IPS-NIHi7 (cell line): ENCODE measurements around the gene TLL2.

ENCODE experiments used
- DNase-seq: peaks from one replicate; pipeline ENCODE4 v3.0.0; 2012; ENCODE audit warnings: mixed read lengths; ENCODE audit errors: extremely low spot score

TLL2 gene

GRCh38 chr10:96421995-96422394 is 91.7 kb downstream of the TLL2 start:
- no peak for DNase-seq

- DNase-seq, result no peak
Observed at GRCh38 chr10:96420228-96421009, 93.3 kb downstream of the TLL2 start.

GRCh38 chr10:96419351-96419750 is 94.4 kb downstream of the TLL2 start:
- no peak for DNase-seq

GRCh38 chr10:96418582-96418981 is 95.1 kb downstream of the TLL2 start:
- no peak for DNase-seq

GRCh38 chr10:96417441-96417840 is 96.3 kb downstream of the TLL2 start:
- peak; percentile 46 for DNase-seq

- no peak for DNase-seq
Observed at GRCh38 chr10:96416643-96417042, 97.1 kb downstream of the TLL2 start.

- DNase-seq, result no peak
Observed at GRCh38 chr10:96415891-96416554, 97.7 kb downstream of the TLL2 start.

- no peak for DNase-seq
Observed at GRCh38 chr10:96415150-96415890, 98.4 kb downstream of the TLL2 start.

- DNase-seq, result no peak
Observed at GRCh38 chr10:96414303-96414702, 99.4 kb downstream of the TLL2 start.

GRCh38 chr10:96413151-96413787 is 100.5 kb downstream of the TLL2 start:
- peak; percentile 69 for DNase-seq

GRCh38 chr10:96411716-96412320 is 101.9 kb downstream of the TLL2 start:
- no peak for DNase-seq

- no peak for DNase-seq
Observed at GRCh38 chr10:96410296-96410695, 103.4 kb downstream of the TLL2 start.

GRCh38 chr10:96408201-96408600 is 105.5 kb downstream of the TLL2 start:
- no peak for DNase-seq

- no peak for DNase-seq
Observed at GRCh38 chr10:96407560-96408069, 106.1 kb downstream of the TLL2 start.

- DNase-seq, result no peak
Observed at GRCh38 chr10:96406091-96406490, 107.6 kb downstream of the TLL2 start.

- no peak for DNase-seq
Observed at GRCh38 chr10:96402417-96403305, 111.1 kb downstream of the TLL2 start.

GRCh38 chr10:96401036-96401435 is 112.7 kb downstream of the TLL2 start:
- no peak for DNase-seq

GRCh38 chr10:96400465-96400864 is 113.3 kb downstream of the TLL2 start:
- no peak for DNase-seq

GRCh38 chr10:96397902-96398301 is 115.8 kb downstream of the TLL2 start:
- no peak for DNase-seq
